Raji (cell line): ENCODE measurements around the gene GPATCH4.
A peak's percentile ranks its signal among the peaks of the same experiment; 100 is the strongest.

Experiments
- POLR2A ChIP-seq: IDR thresholded peaks from 2 replicates; pipeline ENCODE4 v1.6.1; 2011; ENCODE audit warnings: low read depth, low read length, control low read depth; ENCODE audit not compliant: insufficient read depth

Gene GPATCH4

DNA sequence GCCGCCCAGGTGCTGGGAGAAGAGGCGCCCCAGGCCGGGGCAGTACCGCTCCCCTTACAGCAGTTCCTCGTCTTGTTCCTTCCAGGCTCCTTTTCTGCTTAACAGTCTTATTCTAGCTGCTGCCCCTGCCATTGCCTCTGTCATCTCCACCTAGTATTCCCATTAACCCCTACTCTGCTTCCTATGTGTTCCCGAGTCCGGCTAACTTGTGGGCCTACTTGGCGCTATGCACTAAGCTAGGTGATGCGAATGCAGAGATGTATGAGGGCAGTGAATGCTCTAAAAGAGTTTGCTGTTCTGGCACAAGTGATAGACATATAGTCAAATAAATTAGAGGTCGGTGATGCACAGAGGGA, 28.6 kb downstream of the GPATCH4 start:
- no peak for TF ChIP-seq POLR2A

DNA sequence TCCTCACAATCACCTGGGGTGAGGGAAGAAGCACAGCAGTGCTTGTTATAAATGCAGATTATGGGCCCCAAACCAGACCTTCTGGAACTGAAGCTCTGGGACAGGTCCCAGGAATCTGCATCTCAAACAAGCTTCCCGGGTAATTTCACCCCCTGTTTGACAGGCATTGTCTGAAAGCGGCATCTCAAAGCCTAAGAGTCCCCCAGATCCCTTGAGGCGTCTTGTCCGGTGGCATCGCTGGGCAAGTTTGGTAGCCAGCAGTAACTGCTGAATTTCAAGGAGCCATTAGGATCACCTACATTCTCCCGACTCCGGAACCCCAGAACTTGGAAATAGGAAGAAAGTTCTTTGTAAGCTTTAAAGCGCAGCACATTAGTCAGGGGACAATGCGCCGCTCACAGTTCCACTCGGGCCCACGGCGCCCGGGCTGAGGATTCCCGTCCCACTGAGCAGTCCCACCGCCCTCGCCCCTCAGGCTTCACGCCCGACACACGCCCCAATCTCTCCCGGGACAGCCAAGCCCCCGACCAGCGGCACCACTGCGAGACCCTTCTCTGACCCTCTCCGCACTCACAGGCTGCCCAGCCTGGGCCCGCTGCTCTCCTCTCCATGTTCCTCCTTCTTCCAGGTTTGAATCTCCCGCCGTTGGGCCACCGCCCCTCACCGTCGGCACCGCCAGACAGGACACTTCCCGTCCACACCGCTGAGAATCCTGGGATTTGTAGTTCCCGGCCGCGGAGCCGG, 29.2 kb downstream of the GPATCH4 start, which contains the start of gene IQGAP3:
IQGAP3 (minus strand) TSS at position 647 of the 744 bp plus-strand sequence; CDS start at position 611, 36 bp downstream.
- 0 out of 2 replicates have a peak, but pooled peaks have one; percentile 28 for TF ChIP-seq POLR2A

DNA sequence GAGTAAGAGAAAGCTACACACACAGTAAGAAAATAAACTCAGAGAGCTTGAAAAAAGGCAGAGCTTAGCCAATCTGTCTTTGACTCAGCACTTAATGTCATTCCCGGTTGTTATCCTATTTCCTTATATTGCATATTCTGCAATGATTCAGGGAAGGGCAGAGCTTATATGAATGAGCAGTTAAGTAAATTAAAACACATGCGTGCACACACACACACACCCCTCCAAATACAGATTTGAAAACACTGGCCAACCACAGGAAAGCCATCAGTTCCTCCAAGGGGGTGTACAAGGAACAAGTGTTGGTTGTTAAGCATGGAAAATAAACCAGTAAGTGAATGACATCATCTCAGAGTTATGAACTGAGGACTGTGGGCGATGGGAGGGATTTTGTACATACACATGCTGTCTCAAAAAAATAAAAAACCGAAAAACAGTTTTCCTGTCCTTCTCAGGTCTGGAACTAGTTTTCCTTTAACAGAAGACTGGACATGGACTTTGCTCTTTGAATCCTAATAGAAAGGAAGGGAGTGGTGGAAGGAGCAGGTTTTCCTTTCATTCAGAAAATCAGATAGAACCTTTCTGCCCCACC, 29.9 kb downstream of the GPATCH4 start:
- no peak for TF ChIP-seq POLR2A

DNA sequence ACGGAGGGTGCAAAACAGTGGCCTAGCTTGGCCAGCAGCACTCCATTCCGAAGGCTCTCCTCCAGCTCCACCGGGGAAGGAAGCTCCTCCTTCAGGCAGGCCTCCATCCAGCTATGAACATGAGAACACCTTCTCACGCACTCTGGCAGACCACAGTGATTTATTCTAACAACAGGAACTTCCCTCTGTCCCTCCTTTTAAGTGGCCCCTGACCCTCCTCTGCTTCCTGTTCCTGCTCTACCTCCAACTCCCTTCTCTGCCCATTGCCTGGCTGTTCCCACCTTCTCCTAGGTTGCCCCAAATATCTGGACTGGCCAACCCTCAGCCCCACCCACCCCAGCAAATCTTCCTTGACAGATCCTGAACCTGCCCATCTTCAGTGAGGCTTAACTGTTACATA, 34.8 kb downstream of the GPATCH4 start:
- TF ChIP-seq POLR2A, result no peak

DNA sequence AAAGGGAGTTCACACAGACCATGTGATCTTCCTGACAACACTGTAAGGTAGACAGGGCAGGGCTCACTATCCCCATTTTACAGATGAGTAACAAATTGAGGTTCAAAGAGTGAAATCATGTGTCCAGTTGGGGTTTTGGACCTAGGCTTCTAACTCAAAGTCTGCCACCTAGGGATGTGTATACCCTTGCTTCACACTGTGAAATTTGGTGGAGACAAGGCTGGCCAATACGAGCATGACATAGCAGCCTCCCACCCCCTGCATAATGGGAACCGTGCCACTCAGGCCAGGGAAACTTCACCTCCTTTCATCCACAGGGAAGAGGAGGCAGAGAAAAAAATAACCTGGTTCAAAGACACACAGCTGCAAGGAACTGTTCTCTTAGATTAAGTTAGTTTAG, 35.8 kb downstream of the GPATCH4 start:
- TF ChIP-seq POLR2A, result no peak

DNA sequence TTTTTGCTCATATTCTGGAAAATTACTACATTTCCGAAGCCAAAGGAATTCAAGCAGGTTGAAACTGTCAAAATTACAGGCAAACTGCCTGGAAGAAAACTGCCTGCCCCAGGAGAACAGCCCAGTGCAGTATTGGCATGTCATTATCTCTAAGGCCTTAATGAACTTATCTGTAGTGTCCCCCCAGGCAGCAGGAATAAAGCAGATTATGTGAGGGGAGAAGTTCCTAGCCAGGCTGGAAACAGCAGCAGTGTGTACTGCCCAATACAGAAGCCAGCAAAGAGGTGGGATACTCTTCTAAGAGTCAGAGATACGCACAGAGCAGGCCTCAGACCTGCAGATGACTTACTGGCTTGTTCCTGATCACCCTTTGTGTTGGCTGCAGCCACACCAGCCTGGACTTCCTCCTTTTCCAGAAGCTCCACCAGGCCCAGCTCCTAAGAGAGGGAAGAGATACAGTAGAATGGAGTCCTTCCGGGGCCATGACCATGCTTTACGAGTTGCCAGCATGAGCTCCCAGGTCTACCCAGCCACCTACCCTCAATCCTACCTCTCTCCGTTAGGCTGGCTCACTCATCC, 40.6 kb downstream of the GPATCH4 start:
- no peak for TF ChIP-seq POLR2A

DNA sequence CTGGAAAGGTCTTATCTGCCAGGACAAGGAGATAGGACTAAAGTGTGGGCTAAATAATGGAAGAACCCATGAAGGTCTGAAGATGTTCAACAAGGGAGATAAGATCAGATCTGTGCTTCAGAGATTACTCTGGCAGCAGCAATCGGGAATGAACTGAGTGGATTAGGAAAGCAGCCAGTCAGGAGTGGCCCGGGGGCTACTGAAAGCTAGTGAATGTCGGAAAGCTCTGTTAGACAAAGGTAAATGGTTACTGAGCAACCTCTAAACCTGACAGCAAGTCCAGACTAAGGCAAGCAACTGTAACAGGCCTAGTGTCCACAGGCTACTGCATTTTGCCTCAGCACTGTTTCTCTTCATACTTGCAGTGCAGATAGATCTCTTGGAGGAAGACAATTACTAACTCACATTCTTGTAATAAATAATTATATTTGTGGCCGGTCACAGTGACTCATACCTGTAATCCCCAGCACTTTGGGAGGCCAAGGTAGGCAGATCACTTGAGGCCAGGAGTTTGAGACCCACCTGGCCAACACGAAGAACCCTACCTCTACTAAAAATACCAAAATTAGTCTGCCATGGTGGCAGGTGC, 41.4 kb downstream of the GPATCH4 start:
- TF ChIP-seq POLR2A, result no peak

DNA sequence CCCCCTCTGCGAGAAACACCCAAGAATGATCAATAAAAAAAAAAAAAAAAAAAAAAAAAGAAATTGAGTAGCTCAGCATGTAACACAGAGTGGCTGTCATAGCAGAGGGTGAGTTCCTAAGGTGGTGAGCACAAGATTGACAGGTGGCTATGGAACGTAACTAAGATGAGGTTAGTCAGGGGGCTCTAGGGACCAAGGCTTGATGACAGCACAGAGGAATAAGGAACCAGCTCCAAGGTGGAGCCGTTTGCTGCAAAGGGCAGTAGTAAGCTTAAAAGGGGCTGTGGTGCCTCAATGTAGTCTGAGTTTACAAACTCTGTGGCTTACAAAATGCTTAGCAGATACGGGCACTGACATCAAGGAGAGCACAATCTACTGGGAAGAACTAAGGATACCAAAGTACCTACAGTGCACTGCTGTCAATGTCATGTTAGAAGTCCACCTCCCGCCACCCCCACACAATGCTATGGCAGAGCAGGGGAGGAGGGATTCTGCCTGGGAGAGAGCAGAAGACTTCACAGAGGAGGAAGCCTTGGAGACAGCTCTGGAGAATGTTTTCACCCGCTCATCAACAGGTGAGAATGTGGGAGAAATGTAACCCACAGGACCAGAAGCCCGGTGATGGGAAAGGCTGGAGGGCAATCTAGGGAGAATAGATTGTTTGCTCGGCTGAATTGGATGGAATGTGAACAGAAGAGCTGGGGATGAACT, 42.0 kb downstream of the GPATCH4 start:
- TF ChIP-seq POLR2A, result no peak

DNA sequence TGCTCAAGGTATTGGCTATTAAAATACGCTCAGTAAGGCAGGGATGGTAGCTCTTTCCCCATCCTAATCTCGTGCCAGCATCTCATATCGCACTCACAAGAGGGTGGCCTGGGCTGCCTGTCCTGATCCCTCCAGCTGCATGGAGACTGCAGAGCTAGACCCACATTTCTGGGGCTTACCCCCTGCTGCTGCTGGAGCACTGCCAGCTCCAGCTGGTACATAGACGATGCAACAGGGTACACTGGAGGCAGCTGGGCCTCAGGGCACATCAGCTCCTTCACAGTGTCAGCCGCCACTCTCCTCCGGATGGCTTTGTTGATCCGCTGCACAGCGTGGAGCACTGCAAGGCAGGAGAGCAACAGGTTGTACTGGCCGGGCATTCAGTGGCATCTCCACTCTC, 44.9 kb downstream of the GPATCH4 start:
- no peak for TF ChIP-seq POLR2A

DNA sequence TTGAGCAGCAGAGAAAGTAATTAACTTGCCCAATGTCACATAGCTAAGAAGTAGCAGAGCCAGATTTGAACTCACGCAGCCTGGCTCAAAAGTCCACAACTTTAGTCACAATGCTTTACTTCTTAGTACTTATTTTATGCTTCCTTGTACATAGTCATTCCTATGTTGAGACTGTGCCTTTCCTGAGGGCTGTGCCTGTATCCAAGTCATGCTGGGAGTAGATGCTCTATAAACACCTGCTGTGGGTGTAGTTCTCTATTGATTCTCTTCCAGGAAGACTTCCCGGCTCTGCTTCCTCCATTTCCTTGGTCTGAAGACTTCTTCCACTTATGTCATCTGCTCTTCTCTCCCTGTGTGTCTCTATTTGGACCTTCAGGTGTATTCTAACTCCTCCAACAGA, 45.6 kb downstream of the GPATCH4 start:
- no peak for TF ChIP-seq POLR2A

DNA sequence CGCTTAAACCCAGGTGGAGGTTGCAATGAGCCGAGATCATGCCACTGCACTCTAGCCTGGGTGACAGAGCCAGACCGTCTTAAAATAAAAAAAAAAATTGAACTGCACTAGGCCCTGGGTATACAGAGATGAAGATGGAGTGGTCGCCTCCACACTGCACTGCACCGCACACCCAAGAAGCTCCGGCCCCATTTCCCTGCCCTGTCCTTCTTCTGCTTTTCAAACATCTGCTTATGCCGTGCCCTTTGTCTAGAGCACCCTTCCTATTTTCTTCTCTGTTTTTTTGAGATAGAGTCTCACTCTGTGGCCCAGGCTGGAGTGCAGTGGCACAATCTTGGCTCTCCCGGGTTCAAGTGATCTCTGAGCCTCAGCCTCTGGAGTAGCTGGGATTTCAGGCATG, 46.3 kb downstream of the GPATCH4 start:
- no peak for TF ChIP-seq POLR2A

DNA sequence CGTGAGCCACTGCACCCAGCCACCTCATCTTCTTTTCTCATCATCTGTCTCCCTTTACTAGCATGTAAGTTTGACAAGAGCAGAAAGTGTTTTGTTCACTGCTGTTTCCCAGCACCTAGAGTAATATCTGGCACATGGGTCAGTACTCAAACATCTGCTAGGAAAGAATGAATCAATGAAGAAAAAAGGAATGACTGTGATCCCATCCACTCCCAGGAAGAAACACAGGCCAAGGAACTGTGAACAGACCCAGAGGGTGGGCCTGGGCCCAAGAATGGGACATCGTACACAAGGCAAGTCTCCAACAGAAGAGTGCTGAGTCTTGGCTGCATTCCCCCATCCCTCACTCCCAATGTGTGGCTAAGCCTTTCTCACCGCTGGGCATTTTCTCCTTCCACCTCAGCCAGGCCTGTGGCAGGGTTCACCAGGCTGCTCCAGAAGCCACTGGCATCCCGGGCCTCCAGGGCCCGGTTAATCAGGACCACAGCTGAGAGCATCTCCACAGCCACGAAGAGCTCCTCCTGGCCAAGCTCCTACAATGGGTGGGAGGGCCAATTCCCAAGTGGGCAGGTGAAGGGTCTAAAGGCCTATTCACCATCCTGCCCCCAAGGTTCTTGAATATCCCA, 47.3 kb downstream of the GPATCH4 start:
- no peak for TF ChIP-seq POLR2A

DNA sequence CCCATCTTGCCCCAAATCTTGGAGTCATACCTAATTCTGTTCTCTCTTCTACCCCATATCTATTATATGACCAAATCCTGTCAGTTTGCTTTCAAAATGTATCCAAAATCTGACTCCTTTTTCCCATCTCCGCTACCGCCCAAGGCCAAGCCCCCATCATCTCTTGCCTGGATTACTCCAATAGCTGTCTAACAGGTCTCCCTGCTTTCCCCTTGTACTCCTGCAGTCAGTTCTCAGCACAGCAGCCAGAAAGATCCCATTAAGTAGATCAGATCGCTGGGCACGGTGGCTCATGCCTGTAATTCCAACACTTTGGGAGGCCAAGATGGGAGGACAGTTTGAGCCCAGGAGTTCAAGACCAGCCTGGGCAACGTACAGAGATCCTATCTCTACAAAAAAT, 48.8 kb downstream of the GPATCH4 start:
- 0 out of 2 replicates have a peak, but pooled peaks have one; percentile 0 for TF ChIP-seq POLR2A

DNA sequence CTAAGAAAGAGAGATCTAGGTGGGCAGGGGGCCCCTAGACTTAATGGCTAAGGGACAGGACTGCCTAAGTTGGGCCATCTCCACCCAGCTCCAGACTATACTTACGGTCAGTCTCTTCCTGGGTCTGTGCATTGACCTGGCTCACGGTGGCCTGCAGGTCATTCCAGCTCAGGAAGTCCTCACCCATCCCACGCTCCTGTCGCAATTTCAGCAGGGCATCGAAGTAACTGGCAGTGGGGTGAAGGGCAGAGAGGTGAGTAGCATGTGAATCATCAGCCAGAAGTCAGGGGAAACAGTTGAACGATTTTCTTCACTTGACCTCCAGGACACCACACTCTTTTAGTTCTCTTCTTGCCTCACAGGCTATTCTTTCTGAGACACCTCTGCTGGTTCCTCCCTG, 49.4 kb downstream of the GPATCH4 start:
- no peak for TF ChIP-seq POLR2A
